HL-60 (cell line): Measurements from ENCODE around the gene THAP6.
"Not testable (repeated sequence)": the region's sequence is repeated elsewhere in the genome, so short reads cannot be mapped to it uniquely, and the experiment has no call there.

Source experiments
- DNase-seq, 2 experiments: peaks; one replicate each; pipeline ENCODE4 v3.0.0-alpha.2; 2010 to 2020; ENCODE audit warnings: low read depth in 1 of 2, low spot score in 1 of 2
- H3K27ac ChIP-seq: fragments of 250-450 bp; sonication (Bioruptor Pico); replicated peaks from 2 replicates; pipeline ENCODE4 v1.5.1; 2020; ENCODE audit warnings: mild to moderate bottlenecking, moderate library complexity
- H3K27me3 ChIP-seq: fragments of 250-450 bp; sonication (Bioruptor Pico); 2 replicates; pipeline ENCODE4 v1.5.1; 2021; ENCODE audit warnings: mild to moderate bottlenecking, moderate library complexity; ENCODE audit not compliant: insufficient read depth, poor library complexity, severe bottlenecking
- H3K4me3 ChIP-seq: replicated peaks from 2 replicates; pipeline ENCODE4 v1.5.1; 2011; ENCODE audit warnings: mild to moderate bottlenecking, control low read depth, low read length; ENCODE audit not compliant: insufficient read depth
- CTCF ChIP-seq: IDR thresholded peaks from one replicate; pipeline ENCODE4 v1.5.1; 2011; ENCODE audit warnings: low read length, control low read depth, inconsistent platforms; ENCODE audit not compliant: insufficient read depth
- GABPA ChIP-seq: IDR thresholded peaks from 2 replicates; pipeline ENCODE4 v1.6.1; 2012; ENCODE audit warnings: low read depth
- POLR2AphosphoS5 ChIP-seq: IDR thresholded peaks from 2 replicates; pipeline ENCODE4 v1.6.1; 2012; ENCODE audit warnings: low read depth
- REST ChIP-seq: IDR thresholded peaks from 2 replicates; pipeline ENCODE4 v1.6.1; 2012; ENCODE audit warnings: low read depth; ENCODE audit not compliant: insufficient replicate concordance
- SPI1 ChIP-seq: IDR thresholded peaks from 2 replicates; pipeline ENCODE4 v1.6.1; 2012; ENCODE audit warnings: low read depth, mild to moderate bottlenecking, borderline replicate concordance

The THAP6 gene

GRCh38 chr4:75516144-75516543 is 1.9 kb downstream of the THAP6 start:
- TF ChIP-seq GABPA (no peak), POLR2AphosphoS5 (no peak), SPI1 (no peak), CTCF (no peak), REST (no peak)
- DNase-seq, result no peak
- Histone ChIP-seq H3K4me3 (no peak overlapping the region), H3K27ac (no peak overlapping the region), H3K27me3 (no peaks in the 10 kb centered on the region)

- H3K27ac ChIP-seq, H3K4me3 ChIP-seq, DNase-seq, H3K27me3 ChIP-seq: not testable (repeated sequence)
Measured at GRCh38 chr4:75519452-75519851, 5.2 kb downstream of the THAP6 start.

GRCh38 chr4:75525086-75525485 is 10.8 kb downstream of the THAP6 start:
- H3K4me3 ChIP-seq, result no peak overlapping the region
- no peak for DNase-seq
- H3K27me3 ChIP-seq, result no peaks in the 10 kb centered on the region
- no peak overlapping the region for H3K27ac ChIP-seq
- TF ChIP-seq GABPA, result no peak
- TF ChIP-seq POLR2AphosphoS5, result no peak
- TF ChIP-seq CTCF, result no peak
- no peak for TF ChIP-seq REST
- no peak for TF ChIP-seq SPI1

- H3K4me3 ChIP-seq, result no peak overlapping the region
Measured at GRCh38 chr4:75525910-75526309, 11.6 kb downstream of the THAP6 start.

More at GRCh38 chr4:75525910-75526309, 11.6 kb downstream of the THAP6 start:
- TF ChIP-seq SPI1 (no peak), CTCF (no peak), GABPA (no peak), POLR2AphosphoS5 (no peak), REST (no peak)
- H3K27me3 ChIP-seq, result no peaks in the 10 kb centered on the region
- no peak for DNase-seq
- no peak overlapping the region for H3K27ac ChIP-seq
